GM18517 (cell line): ENCODE data around the gene PLEKHN1.
"Not testable (repeated sequence)": the region's sequence is repeated elsewhere in the genome, so short reads cannot be mapped to it uniquely, and the experiment has no call there.

ENCODE experiments used
- ATAC-seq: cut with Tn5 transposase; IDR thresholded peaks from one replicate; pipeline ENCODE4 v1.9.1; 2021; ENCODE audit warnings: mild to moderate bottlenecking, moderate library complexity; ENCODE audit not compliant: unreplicated experiment

PLEKHN1 gene

DNA sequence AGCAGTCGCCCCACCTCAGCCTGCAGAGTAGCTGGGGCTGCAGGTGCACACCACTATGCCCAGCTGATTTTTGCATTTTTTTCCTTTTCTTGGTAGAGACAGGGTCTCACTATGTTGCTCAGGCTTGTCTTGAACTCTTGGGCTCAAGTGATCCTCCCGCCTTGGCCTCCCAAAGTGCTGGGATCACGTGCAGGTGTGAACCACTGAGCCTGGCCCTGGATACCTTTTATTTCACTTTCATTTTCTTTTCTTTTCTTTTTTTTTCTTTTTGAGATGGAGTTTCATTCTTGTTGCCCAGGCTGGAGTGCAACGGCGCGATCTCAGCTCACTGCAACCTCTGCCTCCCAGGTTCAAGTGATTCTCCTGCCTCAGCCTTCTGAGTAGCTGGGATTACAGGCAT lies 25.0 kb downstream of the PLEKHN1 start:
- ATAC-seq = not testable (repeated sequence)

DNA sequence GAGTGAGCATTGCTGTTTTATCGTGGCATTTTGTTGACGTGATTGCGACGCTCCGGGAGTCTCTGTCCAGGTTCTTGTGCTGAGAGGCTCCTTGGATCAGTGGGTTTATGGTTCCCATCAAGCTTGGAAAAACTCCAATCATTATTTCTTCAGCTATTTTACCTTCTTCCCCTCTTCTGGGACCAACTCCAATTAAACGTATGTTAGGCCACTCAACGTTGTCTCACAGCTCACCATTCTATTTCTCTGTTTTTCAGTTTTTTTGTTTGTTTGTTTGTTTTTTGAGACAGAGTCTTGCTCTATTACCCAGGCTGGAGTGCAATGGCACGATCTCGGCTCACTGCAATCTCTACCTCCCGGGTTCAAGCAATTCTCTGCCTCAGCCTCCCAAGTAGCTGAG lies 25.6 kb downstream of the PLEKHN1 start:
- ATAC-seq = no peak

GRCh38 chr1:992362-992761 lies 26.1 kb downstream of the PLEKHN1 start:
- no peak for ATAC-seq

DNA sequence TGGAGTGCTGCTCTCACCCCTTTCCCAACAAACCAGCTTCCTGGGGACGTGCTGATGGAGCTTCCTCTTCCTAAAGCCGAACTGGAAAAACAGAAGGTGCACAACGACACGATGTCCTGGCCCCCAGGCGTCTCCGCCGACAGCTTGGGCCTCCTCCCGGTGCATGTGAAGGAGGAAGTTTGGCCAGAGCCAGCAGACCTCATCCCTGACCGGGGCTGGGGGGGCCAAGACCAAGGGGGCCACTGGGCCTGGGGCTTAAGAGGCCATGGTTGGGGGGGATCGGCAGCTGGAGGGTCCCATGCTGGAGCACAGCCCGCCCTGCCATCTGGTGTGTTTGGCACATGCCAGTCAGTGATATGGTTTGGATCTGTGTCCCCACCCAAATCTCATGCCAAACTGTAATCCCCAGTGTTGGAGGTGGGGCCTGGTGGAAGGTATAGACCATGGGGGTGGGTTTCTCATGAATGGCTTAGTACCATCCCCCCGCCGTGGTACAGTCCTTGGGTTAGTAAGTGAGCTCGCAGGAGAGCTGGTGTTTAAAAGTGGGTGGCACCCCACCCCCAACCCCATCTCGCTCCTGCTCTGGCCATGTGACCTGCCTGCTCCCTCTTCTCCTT lies 27.2 kb downstream of the PLEKHN1 start:
- no peak for ATAC-seq

GRCh38 chr1:994546-994945 lies 28.3 kb downstream of the PLEKHN1 start:
- ATAC-seq = not testable (repeated sequence)

DNA sequence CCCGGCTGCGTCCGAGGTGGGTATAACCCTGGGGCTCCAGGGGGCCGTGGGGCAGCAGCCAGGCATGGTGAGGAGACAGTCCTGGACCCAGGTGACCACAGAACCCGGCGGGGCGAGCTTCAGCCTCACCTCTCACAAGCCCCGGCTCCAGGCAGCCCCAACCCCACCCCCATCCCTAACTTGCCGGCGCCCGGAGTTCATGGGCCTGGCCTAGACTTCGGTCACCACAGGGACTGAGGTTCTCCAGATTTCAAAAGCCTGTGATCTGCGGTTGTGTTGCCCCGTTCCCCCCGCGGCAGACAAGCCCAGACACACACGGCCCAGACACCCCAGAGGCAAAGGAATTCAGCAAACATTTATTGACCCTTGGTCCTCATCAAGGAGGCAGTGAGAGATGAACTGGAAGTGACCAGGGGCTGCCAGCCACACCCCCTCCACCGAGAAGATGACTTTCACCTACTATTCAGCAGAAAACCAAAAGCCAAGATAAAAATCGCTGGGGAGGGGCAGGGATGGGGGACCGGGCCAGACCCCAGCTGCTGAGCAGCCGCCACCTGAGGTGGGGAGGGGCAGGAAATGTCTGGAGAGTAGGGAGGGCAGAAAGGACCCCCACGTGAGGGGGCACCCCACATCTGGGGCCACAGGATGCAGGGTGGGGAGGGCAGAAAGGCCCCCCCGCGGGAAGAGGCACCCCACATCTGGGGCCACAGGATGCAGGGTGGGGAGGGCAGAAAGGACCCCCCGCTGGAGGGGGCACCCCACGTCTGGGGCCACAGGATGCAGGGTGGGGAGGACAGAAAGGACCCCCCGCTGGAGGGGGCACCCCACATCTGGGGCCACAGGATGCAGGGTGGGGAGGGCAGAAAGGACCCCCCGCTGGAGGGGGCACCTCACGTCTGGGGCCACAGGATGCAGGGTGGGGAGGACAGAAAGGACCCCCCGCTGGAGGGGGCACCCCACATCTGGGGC lies 29.7 kb downstream of the PLEKHN1 start:
- no peak for ATAC-seq

- ATAC-seq = no peak
Measured at GRCh38 chr1:996851-997712, 30.8 kb downstream of the PLEKHN1 start.

GRCh38 chr1:997713-997992 lies 31.4 kb downstream of the PLEKHN1 start:
- no peak for ATAC-seq

DNA sequence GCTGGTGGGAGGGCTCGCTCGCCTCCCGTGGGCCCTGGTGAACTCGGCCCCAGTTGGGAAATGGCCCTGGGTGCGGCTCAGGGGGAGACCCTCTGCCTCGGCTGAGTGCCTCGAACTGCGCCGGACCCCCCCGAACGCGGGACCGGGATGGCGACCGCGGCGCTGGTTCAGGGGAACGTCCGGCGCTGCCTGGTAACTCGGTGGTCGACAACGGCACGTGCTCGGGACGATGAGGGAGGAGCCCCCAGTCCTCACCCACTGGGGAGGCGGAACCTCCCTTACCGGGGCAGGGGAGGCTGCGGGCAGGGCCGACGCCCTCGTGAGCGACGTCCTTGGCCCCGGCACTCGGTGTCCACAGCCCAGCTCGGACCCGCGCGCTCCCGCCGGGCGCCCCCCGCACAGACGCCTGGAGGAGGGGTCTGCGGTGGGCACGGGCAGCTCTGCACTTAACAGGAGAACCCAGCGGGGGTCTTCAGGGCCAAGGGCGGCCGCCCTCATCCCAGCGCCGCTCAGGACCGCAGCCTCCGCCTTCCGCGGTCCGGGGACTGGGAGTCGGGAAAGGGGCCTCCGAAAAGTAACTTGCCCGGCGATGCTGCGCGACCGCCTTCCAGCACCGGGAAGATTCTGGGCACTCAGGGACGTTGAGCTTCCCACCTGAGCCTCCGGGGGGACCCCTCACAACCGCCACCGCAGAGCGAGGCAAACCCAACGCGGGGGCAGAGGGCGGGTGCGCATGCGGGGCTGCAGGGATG lies 31.9 kb downstream of the PLEKHN1 start:
- ATAC-seq = no peak

DNA sequence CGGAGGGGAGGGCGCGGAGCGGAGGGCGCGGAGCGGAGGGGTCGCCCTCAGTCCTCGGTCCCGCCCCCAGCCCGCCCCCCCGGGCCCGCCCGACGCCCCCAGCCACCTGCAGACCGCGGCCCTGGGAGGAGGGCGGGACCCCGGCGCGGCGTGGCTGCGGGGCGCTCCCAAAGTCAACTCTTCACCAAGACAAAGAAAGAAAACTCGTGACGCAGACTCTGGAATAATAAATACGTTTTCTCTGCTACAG lies 32.4 kb downstream of the PLEKHN1 start:
- no peak for ATAC-seq

DNA sequence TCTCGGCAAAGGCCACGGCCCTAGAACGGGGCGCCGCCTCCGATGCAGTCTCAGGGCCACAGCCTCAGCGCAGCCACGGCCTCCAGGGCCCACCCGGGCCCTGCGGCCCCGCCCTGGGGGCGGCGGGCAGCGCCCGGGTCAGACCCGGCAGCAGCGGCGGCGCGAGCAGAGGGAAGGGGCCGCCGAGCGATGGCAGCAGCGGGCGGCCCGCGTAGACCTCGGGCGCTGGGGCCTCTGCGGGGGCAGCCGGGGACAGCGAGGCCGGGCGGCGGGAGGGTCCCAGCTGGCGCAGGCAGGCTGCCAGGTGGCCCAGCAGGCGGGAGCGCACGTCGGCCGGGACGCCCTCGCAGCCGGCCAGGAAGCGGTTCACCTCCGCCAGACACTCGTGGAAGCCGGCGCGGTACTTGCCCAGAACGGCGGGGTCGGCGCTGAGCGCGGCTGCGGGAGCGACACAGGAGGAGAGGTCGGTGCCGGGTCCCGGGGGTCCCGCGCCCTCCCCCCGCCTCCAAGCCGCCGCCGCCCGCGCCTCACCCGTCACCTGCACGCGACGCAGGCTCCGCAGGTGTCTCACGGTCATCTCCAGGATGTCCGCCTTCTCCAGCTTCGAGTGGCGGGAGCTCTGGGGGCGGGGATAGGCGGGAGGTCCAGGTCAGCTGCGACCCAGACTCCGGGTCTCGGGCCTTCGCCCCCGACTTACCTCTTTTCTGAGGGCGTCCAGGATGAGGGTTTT lies 32.9 kb downstream of the PLEKHN1 start:
- no peak for ATAC-seq

DNA sequence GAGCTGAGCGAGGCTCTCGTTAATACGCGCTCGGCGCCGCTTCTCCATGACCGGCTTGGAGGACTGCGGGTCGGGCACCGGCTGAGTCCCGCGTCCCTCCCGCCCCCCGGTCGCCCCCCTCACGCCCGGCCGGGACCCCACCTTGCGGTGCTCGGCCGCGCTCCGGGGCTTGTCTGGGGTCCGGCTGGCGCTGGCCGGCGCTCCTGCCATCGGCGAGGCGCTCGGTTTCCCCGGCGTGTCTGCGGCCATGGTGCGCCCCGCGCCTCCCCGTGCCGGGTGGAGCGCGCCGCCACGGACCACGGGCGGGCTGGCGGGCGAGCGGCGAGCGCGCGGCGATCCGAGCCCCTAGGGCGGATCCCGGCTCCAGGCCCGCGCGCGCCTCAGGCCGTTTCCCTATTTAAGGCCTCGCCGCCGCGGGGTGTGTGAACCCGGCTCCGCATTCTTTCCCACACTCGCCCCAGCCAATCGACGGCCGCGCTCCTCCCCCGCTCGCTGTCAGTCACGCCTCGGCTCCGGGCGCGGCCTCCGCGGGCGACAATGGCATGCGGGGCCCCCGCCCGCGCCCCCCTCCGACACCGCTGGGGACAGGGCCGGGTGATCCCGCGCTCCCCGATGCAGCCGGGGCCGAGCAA lies 33.6 kb downstream of the PLEKHN1 start, which contains the start of gene HES4:
HES4 (minus strand) TSS at position 373 of the 632 bp plus-strand sequence; CDS start at position 249, 124 bp downstream.
- no peak for ATAC-seq

DNA sequence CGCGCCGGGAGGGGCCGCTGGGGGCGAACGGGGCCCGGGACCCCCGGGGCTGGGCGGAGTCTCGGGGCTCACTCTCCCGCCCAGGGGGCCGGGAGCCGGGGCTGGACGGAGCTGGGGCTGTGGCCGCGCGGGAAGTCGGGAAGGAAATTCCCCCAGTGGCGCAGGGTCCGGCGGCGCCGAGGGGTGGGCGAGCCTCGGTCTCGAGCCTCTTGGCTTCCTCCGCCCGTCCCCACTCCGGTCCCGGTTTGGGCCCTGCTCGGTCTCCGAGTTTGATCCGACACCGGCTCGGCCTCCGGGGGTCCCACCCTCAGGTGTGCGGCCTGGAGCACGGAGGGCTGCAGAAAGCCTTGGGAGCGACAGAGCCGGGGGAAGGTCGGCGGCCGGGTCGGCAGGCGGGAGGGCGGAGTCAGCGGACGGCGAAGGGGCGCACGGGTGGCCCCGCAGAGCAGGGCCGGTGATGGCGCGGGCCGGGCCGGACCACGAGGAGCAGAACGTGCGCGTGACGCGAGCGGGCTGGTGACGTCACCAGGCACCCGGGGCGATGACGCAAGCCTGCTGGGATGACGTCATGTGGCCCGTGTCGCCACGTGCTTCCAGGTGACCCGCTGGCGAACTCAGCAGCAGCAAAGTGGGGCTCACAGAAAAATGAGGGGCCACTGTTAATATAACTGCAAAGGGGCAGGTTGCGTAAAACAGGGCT lies 34.2 kb downstream of the PLEKHN1 start:
- ATAC-seq = no peak

- ATAC-seq = no peak
Measured at GRCh38 chr1:1001057-1001783, 34.9 kb downstream of the PLEKHN1 start.

GRCh38 chr1:1003618-1004419 lies 37.5 kb downstream of the PLEKHN1 start:
- no peak for ATAC-seq

- ATAC-seq = no peak
Measured at GRCh38 chr1:1004420-1004779, 38.1 kb downstream of the PLEKHN1 start.

- no peak for ATAC-seq
Measured at GRCh38 chr1:1004780-1005697, 38.8 kb downstream of the PLEKHN1 start.
